GM06990 (cell line): ENCODE results near the gene RSPH9.

Source experiments
- DNase-seq: peaks from one replicate; pipeline ENCODE4 v3.0.0-alpha.2; 2011; ENCODE audit not compliant: insufficient read length; ENCODE audit errors: extremely low read depth
- H3K27me3 ChIP-seq: replicated peaks from 2 replicates; pipeline ENCODE4 v1.6.0; 2011; ENCODE audit warnings: low read length; ENCODE audit not compliant: control insufficient read depth, insufficient read depth
- H3K36me3 ChIP-seq: 2 replicates; pipeline ENCODE4 v1.5.1; 2011; ENCODE audit warnings: low read length; ENCODE audit not compliant: control insufficient read depth, insufficient read depth
- H3K4me3 ChIP-seq: replicated peaks from 2 replicates; pipeline ENCODE4 v1.5.1; 2011; ENCODE audit warnings: low read depth, mild to moderate bottlenecking, control low read depth, low read length
- TF ChIP-seq, protein P1 (sequence below): IDR thresholded peaks from 2 replicates; pipeline ENCODE4 v1.5.1; 2011; ENCODE audit warnings: low read length, control low read depth, mild to moderate bottlenecking, inconsistent platforms; ENCODE audit not compliant: insufficient read depth, poor library complexity, severe bottlenecking

Gene RSPH9

GRCh38 chr6:43608807-43609206, 36.0 kb upstream of the RSPH9 start:
- no peaks in the 10 kb centered on the region for H3K27me3 ChIP-seq
- H3K4me3 ChIP-seq, result no peak overlapping the region
- H3K36me3 ChIP-seq, result peaks cover 7% of the 10 kb centered on the region
- TF ChIP-seq, protein P1, sequence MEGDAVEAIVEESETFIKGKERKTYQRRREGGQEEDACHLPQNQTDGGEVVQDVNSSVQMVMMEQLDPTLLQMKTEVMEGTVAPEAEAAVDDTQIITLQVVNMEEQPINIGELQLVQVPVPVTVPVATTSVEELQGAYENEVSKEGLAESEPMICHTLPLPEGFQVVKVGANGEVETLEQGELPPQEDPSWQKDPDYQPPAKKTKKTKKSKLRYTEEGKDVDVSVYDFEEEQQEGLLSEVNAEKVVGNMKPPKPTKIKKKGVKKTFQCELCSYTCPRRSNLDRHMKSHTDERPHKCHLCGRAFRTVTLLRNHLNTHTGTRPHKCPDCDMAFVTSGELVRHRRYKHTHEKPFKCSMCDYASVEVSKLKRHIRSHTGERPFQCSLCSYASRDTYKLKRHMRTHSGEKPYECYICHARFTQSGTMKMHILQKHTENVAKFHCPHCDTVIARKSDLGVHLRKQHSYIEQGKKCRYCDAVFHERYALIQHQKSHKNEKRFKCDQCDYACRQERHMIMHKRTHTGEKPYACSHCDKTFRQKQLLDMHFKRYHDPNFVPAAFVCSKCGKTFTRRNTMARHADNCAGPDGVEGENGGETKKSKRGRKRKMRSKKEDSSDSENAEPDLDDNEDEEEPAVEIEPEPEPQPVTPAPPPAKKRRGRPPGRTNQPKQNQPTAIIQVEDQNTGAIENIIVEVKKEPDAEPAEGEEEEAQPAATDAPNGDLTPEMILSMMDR, result no peak
- no peak for DNase-seq

DNA sequence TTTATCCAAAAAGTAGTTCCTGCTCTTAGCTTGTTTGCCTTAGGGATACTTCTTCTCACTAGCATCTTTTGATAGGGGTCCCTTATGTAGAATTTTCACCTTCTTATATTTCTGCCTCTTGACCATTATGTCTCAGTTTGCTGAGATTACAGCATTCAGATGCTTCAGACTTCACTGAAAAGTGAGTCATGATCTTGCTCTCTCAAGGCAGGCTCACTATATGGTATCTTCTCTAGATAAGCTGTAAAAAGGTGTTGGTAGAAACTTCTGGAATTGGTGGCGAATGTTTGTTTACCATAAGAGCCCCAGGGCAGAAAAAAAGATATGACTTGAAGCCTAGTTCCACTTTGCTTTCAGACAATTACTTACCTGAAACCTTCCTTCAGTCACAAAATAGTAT, 35.4 kb upstream of the RSPH9 start:
- H3K27me3 ChIP-seq, result no peaks in the 10 kb centered on the region
- no peak overlapping the region for H3K4me3 ChIP-seq
- DNase-seq, result no peak
- H3K36me3 ChIP-seq, result peaks cover 12% of the 10 kb centered on the region
- TF ChIP-seq, protein P1, result no peak

DNA sequence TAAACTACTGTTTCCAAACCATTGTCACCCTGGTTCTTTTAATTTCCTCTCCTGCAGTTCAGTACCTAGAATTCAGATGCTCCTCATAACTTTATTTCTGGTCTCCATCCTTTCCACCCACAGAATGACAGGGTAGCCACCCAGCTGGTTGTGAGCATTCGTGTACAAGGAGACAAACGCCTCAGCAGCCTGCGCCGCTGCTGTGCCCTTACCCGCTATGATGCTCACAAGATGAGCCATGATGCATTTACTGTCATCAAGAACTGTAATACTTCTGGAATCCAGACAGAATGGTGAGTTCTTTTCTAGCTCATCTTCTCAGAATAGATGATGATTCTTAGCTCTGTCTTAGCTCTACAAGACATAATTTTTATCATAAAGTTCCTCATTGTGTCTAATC, 34.4 kb upstream of the RSPH9 start:
- TF ChIP-seq, protein P1, result no peak
- Histone ChIP-seq H3K27me3 (no peaks in the 10 kb centered on the region), H3K4me3 (no peak overlapping the region), H3K36me3 (peaks cover 12% of the 10 kb centered on the region)
- DNase-seq, result no peak

DNA sequence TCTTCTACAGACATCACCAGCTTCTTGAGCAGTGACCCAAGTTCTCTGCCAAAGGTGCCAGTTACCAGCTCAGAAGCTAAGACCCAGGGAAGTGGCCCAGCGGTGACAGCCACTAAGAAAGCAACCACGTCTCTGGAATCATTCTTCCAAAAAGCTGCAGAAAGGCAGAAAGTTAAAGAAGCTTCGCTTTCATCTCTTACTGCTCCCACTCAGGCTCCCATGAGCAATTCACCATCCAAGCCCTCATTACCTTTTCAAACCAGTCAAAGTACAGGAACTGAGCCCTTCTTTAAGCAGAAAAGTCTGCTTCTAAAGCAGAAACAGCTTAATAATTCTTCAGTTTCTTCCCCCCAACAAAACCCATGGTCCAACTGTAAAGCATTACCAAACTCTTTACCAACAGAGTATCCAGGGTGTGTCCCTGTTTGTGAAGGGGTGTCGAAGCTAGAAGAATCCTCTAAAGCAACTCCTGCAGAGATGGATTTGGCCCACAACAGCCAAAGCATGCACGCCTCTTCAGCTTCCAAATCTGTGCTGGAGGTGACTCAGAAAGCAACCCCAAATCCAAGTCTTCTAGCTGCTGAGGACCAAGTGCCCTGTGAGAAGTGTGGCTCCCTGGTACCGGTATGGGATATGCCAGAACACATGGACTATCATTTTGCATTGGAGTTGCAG, 31.0 kb upstream of the RSPH9 start:
- Histone ChIP-seq H3K4me3 (no peak overlapping the region), H3K36me3 (peaks cover 12% of the 10 kb centered on the region), H3K27me3 (no peaks in the 10 kb centered on the region)
- DNase-seq, result no peak
- TF ChIP-seq, protein P1, result no peak

- H3K4me3 ChIP-seq, result no peak overlapping the region
- peaks cover 14% of the 10 kb centered on the region for H3K36me3 ChIP-seq
- no peaks in the 10 kb centered on the region for H3K27me3 ChIP-seq
- DNase-seq, result no peak
- TF ChIP-seq, protein P1, result no peak
These were observed 30.5 kb upstream of the RSPH9 start for GRCh38 chr6:43614396-43614730.
